Left lung (tissue), 10 donors: ENCODE data around the gene DHDH. TPM values are rescaled to one million over a fixed set of nuclear protein-coding genes. Genes with fewer than 3 reads are reported as not detected.

Experiments used
- ATAC-seq: fragments of 200-7000 bp; cut with Tn5 transposase; one replicate; pipeline ENCODE4 v1.9.1; 2020; ENCODE audit warnings: moderate library complexity
- DNase-seq, 4 donors: peaks; one replicate each; pipeline ENCODE4 v3.0.0-alpha.2; 2013 to 2020
- H3K27ac ChIP-seq, 2 donors: fragments of 200-600 bp; sonication (generic) in 1 of 2; one replicate each; pipeline versions ENCODE4 v1.5.0 to v1.8.0; 2020 to 2021
- H3K27me3 ChIP-seq, 2 donors: fragments of 200-600 bp; sonication (generic) in 1 of 2; one replicate each; pipeline versions ENCODE4 v1.5.0 to v1.8.0; 2020 to 2021
- H3K36me3 ChIP-seq, 2 donors: fragments of 200-600 bp; sonication (generic) in 1 of 2; one replicate each; pipeline versions ENCODE4 v1.5.0 to v1.8.0; 2020 to 2021
- H3K4me1 ChIP-seq, 2 donors: fragments of 200-600 bp; one replicate each; pipeline ENCODE4 v1.8.0; 2021
- H3K4me3 ChIP-seq, 2 donors: fragments of 200-600 bp; sonication (generic) in 1 of 2; one replicate each; pipeline versions ENCODE4 v1.5.0 to v1.8.0; 2020 to 2021; ENCODE audit warnings: mild to moderate bottlenecking in 1 of 2
- H3K9me3 ChIP-seq, 2 donors: fragments of 200-600 bp; sonication (generic) in 1 of 2; one replicate each; pipeline versions ENCODE4 v1.5.0 to v1.8.0; 2020 to 2021
- intact Hi-C, 2 donors: fragments of 100-400 bp; cut with DNase I; formaldehyde crosslinking; loops; one replicate each; pipeline versions ENCODE4 v1.11.2 to v1.14.2; 2022
- polyA plus RNA-seq, 6 donors: library from polyadenylated mRNA; unstranded; fragments of 120-200 nt; gene quantifications; one replicate each; pipeline ENCODE4 v1.2.1, GENCODE V29; 2013; ENCODE audit not compliant: insufficient read length in 6 of 6
- total RNA-seq, 2 donors: library from RNA; stranded (reverse); fragmentation: NEBNext Ultra II Directional; extraction: Animal tissue kit (Norgen Biotek cat#: 25700); gene quantifications; one replicate each; pipeline ENCODE4 v1.2.1, GENCODE V29; 2021
- TF ChIP-seq, protein P1 (sequence below), 2 donors: fragments of 200-600 bp; sonication (generic) in 1 of 2; IDR thresholded peaks; one replicate each; pipeline versions ENCODE4 v1.5.0 to v1.8.0; 2021; ENCODE audit warnings: antibody characterized with exemption in 2 of 2
- donor health status: DM: no; HTN: yes; CAD: no.
- donor health status: DM: no; HTN: no; CAD: no.

Gene DHDH
- total and polyA plus RNA-seq, 8 donors, result 0.86 to 4.1 (median 2.2) TPM

DNA sequence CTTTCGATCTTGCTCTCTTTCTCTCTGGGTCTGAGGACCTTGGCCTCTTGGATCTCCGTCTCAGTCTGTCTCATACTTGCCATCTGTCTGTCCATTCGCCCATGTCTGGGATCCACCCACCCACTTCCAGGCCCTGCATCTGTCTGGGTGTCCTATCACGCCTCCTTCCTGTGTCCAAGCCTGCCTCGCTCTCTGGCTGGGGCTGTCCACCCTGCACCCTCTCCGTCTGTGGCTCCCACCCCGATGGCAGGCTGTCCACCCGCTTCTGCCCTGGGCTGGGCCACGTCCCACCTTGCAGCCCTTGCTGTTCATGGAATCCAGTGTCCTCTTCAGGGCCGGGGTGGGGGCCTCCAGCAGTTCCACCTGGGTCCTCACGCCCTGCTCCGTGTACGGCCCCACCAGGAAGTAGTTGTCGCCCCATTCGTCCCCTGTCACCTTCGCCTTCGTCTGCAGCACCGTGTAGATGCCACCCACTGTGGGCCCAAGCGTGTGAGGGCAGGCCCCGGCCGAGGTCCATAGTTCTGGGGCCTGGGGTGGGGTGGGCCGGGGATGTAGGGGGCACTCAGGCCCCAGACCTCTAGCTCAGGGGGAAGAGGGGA is 57.6 kb downstream of the DHDH start:
- Histone ChIP-seq H3K9me3 (no peaks in the 10 kb centered on the region), H3K27ac (no peak overlapping the region), H3K4me1 (peaks cover 18 to 43% of the 10 kb centered on the region in 2 donors), H3K4me3 (peak overlapping the region in 1 of 2 donors; percentile 56), H3K27me3 (no peaks in the 10 kb centered on the region), H3K36me3 (peaks cover 0 to 45% of the 10 kb centered on the region in 2 donors)
- DNase-seq, result no peak
- intact Hi-C loops, result no loop called here
- TF ChIP-seq, protein P1, sequence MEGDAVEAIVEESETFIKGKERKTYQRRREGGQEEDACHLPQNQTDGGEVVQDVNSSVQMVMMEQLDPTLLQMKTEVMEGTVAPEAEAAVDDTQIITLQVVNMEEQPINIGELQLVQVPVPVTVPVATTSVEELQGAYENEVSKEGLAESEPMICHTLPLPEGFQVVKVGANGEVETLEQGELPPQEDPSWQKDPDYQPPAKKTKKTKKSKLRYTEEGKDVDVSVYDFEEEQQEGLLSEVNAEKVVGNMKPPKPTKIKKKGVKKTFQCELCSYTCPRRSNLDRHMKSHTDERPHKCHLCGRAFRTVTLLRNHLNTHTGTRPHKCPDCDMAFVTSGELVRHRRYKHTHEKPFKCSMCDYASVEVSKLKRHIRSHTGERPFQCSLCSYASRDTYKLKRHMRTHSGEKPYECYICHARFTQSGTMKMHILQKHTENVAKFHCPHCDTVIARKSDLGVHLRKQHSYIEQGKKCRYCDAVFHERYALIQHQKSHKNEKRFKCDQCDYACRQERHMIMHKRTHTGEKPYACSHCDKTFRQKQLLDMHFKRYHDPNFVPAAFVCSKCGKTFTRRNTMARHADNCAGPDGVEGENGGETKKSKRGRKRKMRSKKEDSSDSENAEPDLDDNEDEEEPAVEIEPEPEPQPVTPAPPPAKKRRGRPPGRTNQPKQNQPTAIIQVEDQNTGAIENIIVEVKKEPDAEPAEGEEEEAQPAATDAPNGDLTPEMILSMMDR (IDR thresholded peaks at IDR 0.05), result no peak
- ATAC-seq, result no peak

DNA sequence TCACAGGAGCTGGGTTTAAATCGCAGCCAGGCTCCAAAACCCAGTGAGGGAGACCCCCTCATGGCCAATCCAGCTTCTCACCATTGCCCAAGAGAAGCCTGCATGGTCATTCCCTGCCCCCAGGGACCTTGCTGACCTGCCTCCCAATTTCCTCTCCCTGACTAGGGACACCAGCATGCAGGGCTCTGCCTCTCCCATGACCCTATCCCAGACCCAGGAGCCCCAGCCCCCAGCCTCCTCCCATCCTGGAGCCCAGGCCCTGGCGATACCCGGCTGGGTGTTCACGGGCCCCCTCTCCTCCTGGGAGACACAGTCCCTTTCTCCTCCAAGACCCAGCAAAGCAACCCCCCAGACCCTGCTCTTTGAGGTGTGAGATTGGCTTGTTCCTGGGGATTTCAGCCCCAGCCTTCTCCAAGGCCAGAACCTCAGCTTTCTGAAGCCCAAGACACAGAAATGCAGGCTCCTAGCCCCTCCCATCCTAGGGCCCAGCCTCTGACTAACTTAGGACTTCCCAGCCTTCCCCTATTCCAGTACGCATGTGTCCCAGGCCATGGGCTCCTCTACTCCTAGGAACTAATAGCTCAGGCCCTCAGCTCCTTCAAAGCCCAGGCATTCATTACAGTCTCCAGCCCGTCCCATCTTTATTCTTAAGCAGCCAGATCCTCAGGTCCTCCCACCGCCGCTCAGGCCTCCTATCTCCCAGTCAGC is 58.5 kb downstream of the DHDH start:
- H3K9me3 ChIP-seq, result no peaks in the 10 kb centered on the region
- peak overlapping the region; percentile 86 to 92 for H3K27ac ChIP-seq
- H3K4me1 ChIP-seq, result peaks cover 18 to 43% of the 10 kb centered on the region in 2 donors
- DNase-seq, result peak in 2 of 4 donors; percentile 78 to 80
- ATAC-seq, result peak; percentile 67
- TF ChIP-seq, protein P1 (IDR thresholded peaks at IDR 0.05), result no peak
- intact Hi-C loops, result no loop called here
- peak overlapping the region; percentile 56 to 63 for H3K4me3 ChIP-seq
- peaks cover 0 to 38% of the 10 kb centered on the region in 2 donors for H3K36me3 ChIP-seq
- H3K27me3 ChIP-seq, result no peaks in the 10 kb centered on the region

DNA sequence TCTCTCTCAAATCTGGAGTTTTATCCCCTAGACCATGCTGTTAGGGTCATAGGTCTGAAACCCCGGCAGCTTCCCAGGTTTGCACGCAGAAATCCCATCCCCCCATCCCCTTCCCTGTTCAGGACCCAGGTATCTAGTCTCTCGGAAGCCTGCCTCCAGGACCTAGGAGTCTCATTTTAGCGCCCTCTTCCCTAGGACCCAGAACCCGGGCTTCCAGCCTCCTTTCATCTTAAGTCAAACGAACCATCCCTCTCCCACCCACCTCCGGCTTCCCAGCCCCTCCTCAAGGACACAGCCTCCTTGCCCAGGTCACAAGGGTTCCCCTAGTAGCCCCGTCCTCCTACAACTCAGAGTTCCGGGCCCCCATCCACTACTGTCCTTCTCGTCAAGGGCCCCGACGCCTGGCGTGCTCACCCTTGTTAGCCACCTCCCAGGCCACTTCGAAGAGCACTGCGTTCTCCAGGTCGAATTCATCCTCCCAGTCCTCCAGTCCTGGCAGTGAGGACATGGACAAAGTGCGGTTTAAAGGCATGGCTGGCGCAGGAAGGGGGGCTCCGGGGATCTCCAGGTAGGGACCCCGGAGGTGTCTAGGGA is 59.2 kb downstream of the DHDH start:
- H3K4me1 ChIP-seq, result peaks cover 18 to 43% of the 10 kb centered on the region in 2 donors
- H3K27me3 ChIP-seq, result no peaks in the 10 kb centered on the region
- H3K27ac ChIP-seq, result peak overlapping the region; percentile 86 to 92
- intact Hi-C loops, result no loop called here
- H3K9me3 ChIP-seq, result no peaks in the 10 kb centered on the region
- H3K36me3 ChIP-seq, result peaks cover 0 to 33% of the 10 kb centered on the region in 2 donors
- H3K4me3 ChIP-seq, result peak overlapping the region; percentile 56 to 63
- DNase-seq (peak in 1 of 4 donors; percentile 50), ATAC-seq (peak; percentile 11)
- TF ChIP-seq, protein P1 (IDR thresholded peaks at IDR 0.05), result no peak

DNA sequence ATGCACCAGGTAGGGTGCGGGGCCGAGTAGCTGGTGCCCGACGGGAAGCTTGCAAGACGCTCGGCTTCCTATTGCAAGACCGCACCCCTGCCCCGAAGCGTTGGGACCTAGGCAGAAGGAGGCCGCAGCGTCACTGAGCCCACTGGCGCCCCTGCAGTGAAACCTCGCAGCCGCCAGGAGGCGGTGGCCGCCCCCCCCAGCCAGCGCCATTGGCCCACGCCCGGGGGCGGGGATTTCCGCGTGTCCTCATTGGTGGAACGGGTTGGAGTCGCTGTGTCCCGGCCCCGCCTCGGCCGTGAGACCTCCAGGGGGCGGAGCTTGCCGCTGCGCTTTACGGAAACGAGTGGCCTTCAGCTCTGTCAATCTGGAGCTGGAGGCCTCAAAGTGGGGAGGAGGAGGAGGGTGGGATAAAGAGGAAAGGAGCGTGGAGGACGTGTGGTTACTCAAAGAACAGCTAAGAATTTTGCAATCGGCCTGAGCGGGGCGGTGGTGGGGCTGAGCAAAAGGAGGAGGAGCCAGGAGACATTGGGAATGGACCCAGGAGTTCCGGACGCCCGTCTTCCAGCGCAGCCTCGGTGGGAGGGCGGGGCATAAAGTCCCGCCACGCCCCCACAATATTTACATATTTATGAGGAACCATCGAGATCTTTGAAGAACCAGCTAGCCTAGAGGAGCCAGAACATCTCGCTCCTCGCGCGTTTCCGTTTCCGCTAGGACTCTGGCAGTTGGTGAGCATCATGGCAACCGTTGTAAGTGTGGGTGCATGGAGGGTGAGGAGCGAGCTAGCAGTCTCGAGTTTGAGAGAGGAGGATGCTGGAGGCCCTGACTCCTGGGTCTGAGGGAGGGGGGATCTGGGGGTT is 59.9 kb downstream of the DHDH start, which contains the start of the genes GYS1 and RUVBL2:
TSS of gene GYS1 (minus strand) at position 135 of the 860 bp plus-strand sequence. CDS start 197 bp downstream, outside the sequence.
TSS of gene RUVBL2 (plus strand) at position 713 of the 860 bp plus-strand sequence. CDS start at position 738, 25 bp downstream.
- peak within 1 kb of the TSS; percentile 56 to 63 for H3K4me3 ChIP-seq
- no peaks in the 10 kb centered on the region for H3K27me3 ChIP-seq
- peaks cover 0 to 26% of the 10 kb centered on the region in 2 donors for H3K36me3 ChIP-seq
- ATAC-seq (peak; percentile 93), DNase-seq (peak; percentile 99 to 100 (median 100))
- peaks cover 18 to 43% of the 10 kb centered on the region in 2 donors for H3K4me1 ChIP-seq
- intact Hi-C loops, result no loop called here
- TF ChIP-seq, protein P1 (IDR thresholded peaks at IDR 0.05), result peak; percentile 92 to 99
- H3K9me3 ChIP-seq, result no peaks in the 10 kb centered on the region
- peak within 1 kb of the TSS; percentile 86 to 92 for H3K27ac ChIP-seq
